Hepatocyte (in vitro differentiated cells): ENCODE results near the gene DOCK4. TPM values are rescaled to one million over a fixed set of nuclear protein-coding genes. Genes with fewer than 3 reads are reported as not detected.

Source experiments
- DNase-seq: peaks from one replicate; pipeline ENCODE4 v3.0.0-alpha.2; 2016; ENCODE audit warnings: low spot score
- H2AFZ ChIP-seq: fragments of 200-600 bp; sonication (generic); 2 replicates; pipeline ENCODE4 v1.6.0; 2016; ENCODE audit warnings: antibody characterized with exemption, mild to moderate bottlenecking
- H3K27ac ChIP-seq: fragments of 200-600 bp; sonication (generic); 2 replicates; pipeline ENCODE4 v1.5.1; 2016; ENCODE audit warnings: mild to moderate bottlenecking
- H3K27me3 ChIP-seq: fragments of 200-600 bp; sonication (generic); 2 replicates; pipeline ENCODE4 v1.6.1; 2016
- H3K36me3 ChIP-seq: fragments of 200-600 bp; sonication (generic); replicated peaks from 2 replicates; pipeline ENCODE4 v1.5.1; 2016; ENCODE audit warnings: low read depth; ENCODE audit not compliant: insufficient read depth
- H3K4me1 ChIP-seq: fragments of 200-600 bp; sonication (generic); 2 replicates; pipeline ENCODE4 v1.5.1; 2016; ENCODE audit warnings: mild to moderate bottlenecking, moderate library complexity; ENCODE audit not compliant: insufficient read depth
- H3K4me2 ChIP-seq: fragments of 200-600 bp; sonication (generic); 2 replicates; pipeline ENCODE4 v1.6.0; 2016
- H3K4me3 ChIP-seq: fragments of 200-600 bp; sonication (generic); 2 replicates; pipeline ENCODE4 v1.5.1; 2016; ENCODE audit warnings: mild to moderate bottlenecking
- H3K79me2 ChIP-seq: fragments of 200-600 bp; sonication (generic); 2 replicates; pipeline ENCODE4 v1.6.0; 2017; ENCODE audit warnings: mild to moderate bottlenecking
- H3K9me2 ChIP-seq: fragments of 200-600 bp; sonication (generic); replicated peaks from 2 replicates; pipeline ENCODE4 v1.6.0; 2017; ENCODE audit warnings: mild to moderate bottlenecking; ENCODE audit not compliant: insufficient read depth
- H3K9me3 ChIP-seq: fragments of 200-600 bp; sonication (generic); 2 replicates; pipeline ENCODE4 v1.5.1; 2016; ENCODE audit warnings: low read depth, mild to moderate bottlenecking
- H4K20me1 ChIP-seq: fragments of 200-600 bp; sonication (generic); 2 replicates; pipeline ENCODE4 v1.6.0; 2016; ENCODE audit warnings: mild to moderate bottlenecking; ENCODE audit not compliant: insufficient read depth, poor library complexity, severe bottlenecking
- EZH2 ChIP-seq: fragments of 200-600 bp; sonication (generic); IDR thresholded peaks from 2 replicates; pipeline ENCODE4 v1.6.1; 2016; ENCODE audit warnings: antibody characterized with exemption, mild to moderate bottlenecking, borderline replicate concordance
- EZH2phosphoT487 ChIP-seq: fragments of 200-600 bp; sonication (generic); IDR thresholded peaks from one replicate; pipeline ENCODE4 v1.6.1; 2018; ENCODE audit warnings: antibody characterized with exemption, mild to moderate bottlenecking, low read depth, moderate library complexity; ENCODE audit not compliant: unreplicated experiment, severe bottlenecking
- WGBS: methylation state at CpG from one replicate; pipeline ENCODE4 v1.1.6; 2016; ENCODE audit warnings: low lambda C conversion rate; ENCODE audit errors: missing lambda C conversion rate; 5-methylcytosine and 5-hydroxymethylcytosine counted together
- polyA plus RNA-seq: library from polyadenylated mRNA; unstranded; fragments of >200 nt; fragmentation: Nextera tagmentation; extraction: Ambion mirVana; gene quantifications from 2 replicates; pipeline ENCODE4 v1.2.1, GENCODE V29; 2016
- total RNA-seq: library from RNA; depleted of rRNA; stranded (reverse); fragments of >200 nt; gene quantifications from 2 replicates; pipeline ENCODE4 v1.2.3, GENCODE V29; 2014
- TF ChIP-seq, protein P1 (sequence below): fragments of 200-600 bp; sonication (generic); IDR thresholded peaks from 2 replicates; pipeline ENCODE4 v1.5.1; 2016; ENCODE audit warnings: antibody characterized with exemption, mild to moderate bottlenecking; ENCODE audit not compliant: poor library complexity

The DOCK4 gene
- total and polyA plus RNA-seq, 2 experiments from 2014 or later = 4.4 to 22.9 TPM

DNA sequence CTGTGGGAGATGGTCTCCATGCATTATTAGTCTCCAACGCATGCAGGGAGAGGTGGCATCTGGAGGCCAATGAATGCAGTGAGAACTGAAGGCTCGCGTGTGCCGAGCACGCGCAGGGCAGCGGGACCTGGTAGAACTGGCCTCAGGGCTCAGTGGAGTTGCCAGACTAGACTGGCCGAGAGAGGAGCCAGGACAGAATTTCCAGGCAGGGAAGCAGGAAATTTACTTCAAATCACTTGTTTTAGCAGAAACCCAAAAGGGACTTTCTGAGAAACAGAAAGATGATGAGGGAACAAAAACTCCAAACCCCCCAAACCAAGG, 332.9 kb downstream of the DOCK4 start:
- WGBS = 74% methylated on average over 8 of the region's 8 CpGs
- H2AFZ ChIP-seq = no peak overlapping the region

DNA sequence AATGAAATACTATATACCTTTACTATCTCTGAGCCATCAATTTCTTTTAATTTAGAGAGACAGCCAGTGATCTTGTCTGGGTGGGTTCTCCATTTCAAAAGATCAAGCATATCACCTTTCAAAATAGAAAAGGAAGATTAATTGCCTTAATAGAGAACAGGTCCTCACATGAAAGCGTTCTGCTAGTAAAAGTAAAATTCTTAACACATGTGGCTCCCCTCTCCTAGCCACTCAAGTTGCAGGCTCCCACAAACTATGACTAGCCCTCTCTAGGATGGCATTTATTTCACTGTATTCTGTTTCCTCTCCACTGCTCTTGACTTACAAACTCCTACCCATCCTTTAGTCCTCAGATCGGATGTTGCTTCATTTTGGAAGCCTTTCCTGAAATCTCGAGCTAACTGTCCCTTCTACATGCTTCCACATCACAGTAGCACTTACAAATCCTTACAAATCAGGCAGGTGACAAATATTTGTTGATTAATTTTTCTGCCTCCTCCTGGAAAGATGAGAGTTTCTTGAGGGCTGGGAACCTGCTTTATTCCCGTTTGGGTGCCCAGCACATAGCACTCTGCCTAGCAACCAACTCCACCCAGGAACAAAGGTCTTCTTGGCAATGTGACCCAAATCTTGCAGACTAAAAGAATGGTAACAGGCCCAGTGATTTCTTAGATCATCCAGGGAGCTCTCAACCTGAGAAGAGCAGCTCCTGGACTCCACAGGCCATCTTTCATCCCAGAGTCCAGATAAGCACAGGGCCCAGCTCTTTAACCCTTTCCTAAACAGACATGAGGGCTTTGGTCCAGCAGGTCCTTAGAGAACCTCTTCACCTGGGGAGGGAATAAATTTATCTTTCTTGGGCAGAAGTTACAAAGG, 333.5 kb downstream of the DOCK4 start:
- WGBS = 44% methylated on average over 4 of the region's 4 CpGs
- H3K79me2 ChIP-seq = no peaks in the 10 kb centered on the region

More for the DNA sequence above, 332.9 kb downstream of the DOCK4 start:
- H3K27ac ChIP-seq = peak overlapping the region; percentile 18
- no peaks in the 10 kb centered on the region for H3K36me3 ChIP-seq
- H3K4me1 ChIP-seq = peaks cover 15% of the 10 kb centered on the region
- no peaks in the 10 kb centered on the region for H4K20me1 ChIP-seq
- H3K4me2 ChIP-seq = peak overlapping the region; percentile 17
- H3K4me3 ChIP-seq = no peak overlapping the region
- DNase-seq = no peak
- H3K9me3 ChIP-seq = no peaks in the 10 kb centered on the region
- no peaks in the 10 kb centered on the region for H3K27me3 ChIP-seq
- TF ChIP-seq, protein P1, sequence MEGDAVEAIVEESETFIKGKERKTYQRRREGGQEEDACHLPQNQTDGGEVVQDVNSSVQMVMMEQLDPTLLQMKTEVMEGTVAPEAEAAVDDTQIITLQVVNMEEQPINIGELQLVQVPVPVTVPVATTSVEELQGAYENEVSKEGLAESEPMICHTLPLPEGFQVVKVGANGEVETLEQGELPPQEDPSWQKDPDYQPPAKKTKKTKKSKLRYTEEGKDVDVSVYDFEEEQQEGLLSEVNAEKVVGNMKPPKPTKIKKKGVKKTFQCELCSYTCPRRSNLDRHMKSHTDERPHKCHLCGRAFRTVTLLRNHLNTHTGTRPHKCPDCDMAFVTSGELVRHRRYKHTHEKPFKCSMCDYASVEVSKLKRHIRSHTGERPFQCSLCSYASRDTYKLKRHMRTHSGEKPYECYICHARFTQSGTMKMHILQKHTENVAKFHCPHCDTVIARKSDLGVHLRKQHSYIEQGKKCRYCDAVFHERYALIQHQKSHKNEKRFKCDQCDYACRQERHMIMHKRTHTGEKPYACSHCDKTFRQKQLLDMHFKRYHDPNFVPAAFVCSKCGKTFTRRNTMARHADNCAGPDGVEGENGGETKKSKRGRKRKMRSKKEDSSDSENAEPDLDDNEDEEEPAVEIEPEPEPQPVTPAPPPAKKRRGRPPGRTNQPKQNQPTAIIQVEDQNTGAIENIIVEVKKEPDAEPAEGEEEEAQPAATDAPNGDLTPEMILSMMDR = no peak
- TF ChIP-seq EZH2 (no peak), EZH2phosphoT487 (no peak)
- H3K79me2 ChIP-seq = no peaks in the 10 kb centered on the region
- H3K9me2 ChIP-seq = no peaks in the 10 kb centered on the region

DNA sequence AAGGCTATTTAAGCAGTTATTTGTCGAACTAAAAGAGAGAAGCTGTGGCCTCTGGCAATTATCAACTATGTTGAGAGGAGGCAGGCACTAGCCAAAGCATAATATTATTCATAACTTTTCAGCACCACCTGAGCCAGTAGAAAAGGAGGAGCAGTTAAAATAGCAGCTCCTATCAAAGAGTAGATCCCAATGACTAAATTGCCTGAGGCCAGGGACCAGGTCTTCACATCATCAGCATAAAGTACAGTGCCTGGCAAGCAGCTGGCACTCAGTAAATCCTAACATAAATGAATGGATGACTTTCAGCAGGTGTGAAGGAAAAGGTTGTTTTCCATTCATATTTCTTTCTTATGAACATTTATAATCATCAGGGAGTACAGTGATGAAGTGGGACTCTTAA, 334.9 kb downstream of the DOCK4 start:
- Histone ChIP-seq H3K4me1 (peaks cover 15% of the 10 kb centered on the region), H3K27ac (no peak overlapping the region), H3K79me2 (no peaks in the 10 kb centered on the region), H4K20me1 (no peaks in the 10 kb centered on the region), H3K27me3 (no peaks in the 10 kb centered on the region), H3K9me2 (no peaks in the 10 kb centered on the region), H3K4me3 (no peak overlapping the region), H3K9me3 (no peaks in the 10 kb centered on the region), H3K36me3 (no peaks in the 10 kb centered on the region), H2AFZ (no peak overlapping the region), H3K4me2 (no peak overlapping the region)
- TF ChIP-seq EZH2phosphoT487 (no peak), EZH2 (no peak)
- TF ChIP-seq, protein P1 = no peak
- 57% methylated on average over 1 of the region's 1 CpG for WGBS
- no peak for DNase-seq

More for the DNA sequence above, 333.5 kb downstream of the DOCK4 start:
- Histone ChIP-seq H3K4me3 (no peak overlapping the region), H3K9me3 (no peaks in the 10 kb centered on the region), H3K27ac (peak overlapping the region; percentile 18), H3K9me2 (no peaks in the 10 kb centered on the region), H3K4me1 (peaks cover 15% of the 10 kb centered on the region), H3K4me2 (peak overlapping the region; percentile 17), H3K36me3 (no peaks in the 10 kb centered on the region), H2AFZ (no peak overlapping the region), H3K27me3 (no peaks in the 10 kb centered on the region), H4K20me1 (no peaks in the 10 kb centered on the region)
- no peak for DNase-seq
- TF ChIP-seq, protein P1 = no peak
- TF ChIP-seq EZH2phosphoT487 (no peak), EZH2 (no peak)
